ENCODE data around the gene LAMA3.
A peak's percentile ranks its signal among the peaks of the same experiment; 100 is the strongest.

Gene LAMA3

GRCh38 chr18:23662309-23663263, 26.7 kb upstream of the LAMA3 start, which contains the start of gene ANKRD29 (continued):
- no peak for TF ChIP-seq ZNF155 (tag by site-specific recombination; IDR thresholded peaks at IDR 0.05)
- no peak for TF ChIP-seq FEZF1 (tag by site-specific recombination; IDR thresholded peaks at IDR 0.05)
- TF ChIP-seq ZNF24 (tag by site-specific recombination; IDR thresholded peaks at IDR 0.05) = no peak
- peak; percentile 82 for TF ChIP-seq ZNF843 (tag by site-specific recombination; IDR thresholded peaks at IDR 0.05)
- TF ChIP-seq ZNF335 (tag by site-specific recombination; conservative IDR thresholded peaks at IDR 0.05) = peak; percentile 83
- no peak for TF ChIP-seq ZSCAN30 (tag by site-specific recombination; IDR thresholded peaks at IDR 0.05)
- TF ChIP-seq YY1 (tag by site-specific recombination; IDR thresholded peaks at IDR 0.05) = no peak
- peak; percentile 67; the same call in 1 of the 2 replicates for TF ChIP-seq GLIS2 (tag by site-specific recombination; IDR thresholded peaks at IDR 0.05)
- no peak for TF ChIP-seq ZNF16 (tag by site-specific recombination; IDR thresholded peaks at IDR 0.05; ENCODE audit: low read depth)
- TF ChIP-seq KLF17 (tag by site-specific recombination; IDR thresholded peaks at IDR 0.05) = 0 out of 2 replicates have a peak, but pooled peaks have one; percentile 23
- TF ChIP-seq MZF1 (tag by site-specific recombination; IDR thresholded peaks at IDR 0.05; ENCODE audit: borderline replicate concordance) = no peak
- TF ChIP-seq SP3 (tag by site-specific recombination; IDR thresholded peaks at IDR 0.05) = no peak; the same call in 1 of the 2 replicates
- no peak for TF ChIP-seq HOXD13 (CRISPR knock-in tag; IDR thresholded peaks at IDR 0.05; ENCODE audit: borderline replicate concordance)
- TF ChIP-seq ZNF639 (tag by site-specific recombination; IDR thresholded peaks at IDR 0.05) = no peak
- no peak for TF ChIP-seq TCF7L2 (IDR thresholded peaks at IDR 0.05; ENCODE audit: borderline replicate concordance, low read depth, low read length)
- no peak for TF ChIP-seq ZNF362 (tag by site-specific recombination; IDR thresholded peaks at IDR 0.05)
- 0 out of 2 replicates have a peak, but pooled peaks have one; percentile 72 for TF ChIP-seq ZSCAN18 (tag by site-specific recombination; IDR thresholded peaks at IDR 0.05)
- peak; percentile 94 for TF ChIP-seq ZBTB26 (tag by site-specific recombination; optimal IDR thresholded peaks at IDR 0.05)
- TF ChIP-seq ZNF433 (tag by site-specific recombination; IDR thresholded peaks at IDR 0.05; ENCODE audit: low read depth) = no peak

GRCh38 chr18:23664674-23665073, 24.6 kb upstream of the LAMA3 start:
- ChIA-PET CTCF (interaction anchor here (1.0 to 1.1 kb wide), 2 partner anchors 10 to 19 kb away, joined by 3 read pairs; no protein-coding TSS in a partner anchor), POLR2A (no interaction called here)
- Histone ChIP-seq H3K27ac (ENCODE audit: extremely low read depth, low read depth, low read length) (no peak overlapping the region), H3K9me3 (ENCODE audit: control insufficient read depth, insufficient read depth, low read depth, low read length) (no peaks in the 10 kb centered on the region), H3K4me3 (ENCODE audit: low read depth, low read length) (no peak overlapping the region), H3K4me1 (ENCODE audit: control insufficient read depth, insufficient read depth, low read length) (peaks cover 3% of the 10 kb centered on the region; the same call in 1 of the 2 replicates), H3K36me3 (ENCODE audit: control insufficient read depth in 2 of 2, insufficient read depth in 1 of 2, low read length in 2 of 2) (no peaks in the 10 kb centered on the region)
- TF ChIP-seq ZNF248 (tag by site-specific recombination; IDR thresholded peaks at IDR 0.05) = no peak
- TF ChIP-seq ZNF529 (tag by site-specific recombination; IDR thresholded peaks at IDR 0.05; ENCODE audit: insufficient replicate concordance) = no peak
- TF ChIP-seq INSM2 (tag by site-specific recombination; IDR thresholded peaks at IDR 0.05) = no peak
- no peak for TF ChIP-seq ZNF169 (tag by site-specific recombination; IDR thresholded peaks at IDR 0.05)
- TF ChIP-seq ZNF302 (tag by site-specific recombination; IDR thresholded peaks at IDR 0.05; ENCODE audit: low read depth) = no peak
